ENCODE measurements around the gene ATP5MC2.
"Not testable (repeated sequence)": the region's sequence is repeated elsewhere in the genome, so short reads cannot be mapped to it uniquely, and the experiment has no call there.

Gene ATP5MC2

DNA sequence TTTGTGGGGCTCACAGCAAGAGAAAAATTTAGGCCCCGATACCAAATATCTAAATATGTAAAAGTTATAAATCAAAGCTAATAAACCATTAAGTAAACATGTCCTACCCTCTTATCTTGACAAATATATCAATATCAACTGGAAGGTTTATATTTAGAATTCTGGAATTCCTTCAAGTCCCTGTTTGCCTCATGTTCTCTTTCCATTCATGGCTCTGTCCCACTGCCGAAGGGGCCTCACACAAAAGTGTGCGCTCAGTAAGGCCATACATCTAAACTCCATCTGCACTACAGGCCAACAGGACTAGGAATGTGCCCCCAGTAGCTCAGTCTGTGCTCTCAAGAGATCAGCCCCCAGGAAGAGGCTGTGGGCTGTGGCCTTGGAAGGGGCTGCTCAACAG is 10.6 kb upstream of the ATP5MC2 start:
- Mint-ChIP-seq H3K27ac (peak overlapping the region; percentile 80 to 93 (median 92)), H3K27me3 (ENCODE audit: low read depth) (peaks cover 12% of the 10 kb centered on the region), H3K9me3 (no peaks in the 10 kb centered on the region), H3K36me3 (ENCODE audit: low read depth) (no peaks in the 10 kb centered on the region), H3K4me3 (peak overlapping the region in 2 of 3 experiments; percentile 10 to 17), H3K4me1 (peaks cover 36% of the 10 kb centered on the region)
- TF ChIP-seq, protein P1, sequence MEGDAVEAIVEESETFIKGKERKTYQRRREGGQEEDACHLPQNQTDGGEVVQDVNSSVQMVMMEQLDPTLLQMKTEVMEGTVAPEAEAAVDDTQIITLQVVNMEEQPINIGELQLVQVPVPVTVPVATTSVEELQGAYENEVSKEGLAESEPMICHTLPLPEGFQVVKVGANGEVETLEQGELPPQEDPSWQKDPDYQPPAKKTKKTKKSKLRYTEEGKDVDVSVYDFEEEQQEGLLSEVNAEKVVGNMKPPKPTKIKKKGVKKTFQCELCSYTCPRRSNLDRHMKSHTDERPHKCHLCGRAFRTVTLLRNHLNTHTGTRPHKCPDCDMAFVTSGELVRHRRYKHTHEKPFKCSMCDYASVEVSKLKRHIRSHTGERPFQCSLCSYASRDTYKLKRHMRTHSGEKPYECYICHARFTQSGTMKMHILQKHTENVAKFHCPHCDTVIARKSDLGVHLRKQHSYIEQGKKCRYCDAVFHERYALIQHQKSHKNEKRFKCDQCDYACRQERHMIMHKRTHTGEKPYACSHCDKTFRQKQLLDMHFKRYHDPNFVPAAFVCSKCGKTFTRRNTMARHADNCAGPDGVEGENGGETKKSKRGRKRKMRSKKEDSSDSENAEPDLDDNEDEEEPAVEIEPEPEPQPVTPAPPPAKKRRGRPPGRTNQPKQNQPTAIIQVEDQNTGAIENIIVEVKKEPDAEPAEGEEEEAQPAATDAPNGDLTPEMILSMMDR (IDR thresholded peaks at IDR 0.05; ENCODE audit: unreplicated experiment in 3 of 3), result no peak

DNA sequence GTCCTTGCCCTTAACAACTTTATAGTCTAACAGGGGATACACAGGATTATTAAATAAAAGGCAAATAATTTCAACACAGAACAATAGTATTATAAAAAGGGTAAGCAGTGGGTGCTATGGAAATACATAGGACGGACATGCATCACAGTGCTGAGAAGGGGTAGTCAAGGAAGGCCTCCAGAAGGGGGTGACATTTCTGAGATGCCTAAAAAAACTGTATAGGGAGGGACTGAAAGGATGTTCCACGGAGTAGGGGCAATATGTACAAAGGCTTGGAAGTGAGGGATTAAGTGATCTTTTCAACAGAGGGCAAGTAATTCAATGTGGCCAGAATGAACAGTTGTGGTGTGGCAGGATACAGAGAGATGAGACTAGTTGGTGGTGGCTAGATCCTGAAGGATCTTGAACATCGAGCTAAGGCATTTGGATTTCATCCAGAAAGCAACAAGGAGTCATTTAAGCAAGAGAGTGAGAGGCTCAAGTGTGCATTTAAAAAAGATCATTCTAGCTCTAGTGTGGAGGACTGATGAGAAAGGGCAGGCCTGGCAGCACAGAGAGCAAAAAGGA is 8.9 kb upstream of the ATP5MC2 start:
- Mint-ChIP-seq H3K27me3 (ENCODE audit: low read depth) (peaks cover 12% of the 10 kb centered on the region), H3K4me3 (no peak overlapping the region), H3K36me3 (ENCODE audit: low read depth) (no peaks in the 10 kb centered on the region), H3K27ac (peak overlapping the region; percentile 29 to 80 (median 53)), H3K4me1 (peaks cover 37% of the 10 kb centered on the region), H3K9me3 (no peaks in the 10 kb centered on the region)
- TF ChIP-seq, protein P1 (IDR thresholded peaks at IDR 0.05; ENCODE audit: unreplicated experiment in 3 of 3), result no peak

DNA sequence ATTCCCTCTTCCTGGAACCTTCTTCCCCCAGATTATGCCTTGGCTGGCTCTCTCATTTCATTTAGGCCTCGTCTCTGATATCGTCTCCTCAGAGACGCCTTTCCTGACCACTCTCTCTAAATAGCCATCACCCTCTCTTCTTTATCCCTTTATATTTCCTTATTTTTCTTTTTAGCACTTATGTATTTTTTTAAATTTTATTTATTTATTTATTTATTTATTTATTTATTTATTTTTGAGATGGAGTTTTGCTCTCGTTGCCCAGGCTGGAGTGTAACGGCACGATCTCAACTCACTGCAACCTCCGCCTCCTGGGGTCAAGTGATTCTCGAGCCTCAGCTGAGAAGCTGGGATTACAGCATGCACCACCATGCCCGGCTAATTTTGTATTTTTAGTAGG is 8.1 kb upstream of the ATP5MC2 start:
- H3K9me3 Mint-ChIP-seq, result no peaks in the 10 kb centered on the region
- H3K27me3 Mint-ChIP-seq (ENCODE audit: low read depth), result peaks cover 12% of the 10 kb centered on the region
- peaks cover 44% of the 10 kb centered on the region for H3K4me1 Mint-ChIP-seq
- H3K4me3 Mint-ChIP-seq, result no peak overlapping the region
- TF ChIP-seq, protein P1 (IDR thresholded peaks at IDR 0.05; ENCODE audit: unreplicated experiment in 3 of 3), result no peak
- no peaks in the 10 kb centered on the region for H3K36me3 Mint-ChIP-seq (ENCODE audit: low read depth)
- no peak overlapping the region for H3K27ac Mint-ChIP-seq

DNA sequence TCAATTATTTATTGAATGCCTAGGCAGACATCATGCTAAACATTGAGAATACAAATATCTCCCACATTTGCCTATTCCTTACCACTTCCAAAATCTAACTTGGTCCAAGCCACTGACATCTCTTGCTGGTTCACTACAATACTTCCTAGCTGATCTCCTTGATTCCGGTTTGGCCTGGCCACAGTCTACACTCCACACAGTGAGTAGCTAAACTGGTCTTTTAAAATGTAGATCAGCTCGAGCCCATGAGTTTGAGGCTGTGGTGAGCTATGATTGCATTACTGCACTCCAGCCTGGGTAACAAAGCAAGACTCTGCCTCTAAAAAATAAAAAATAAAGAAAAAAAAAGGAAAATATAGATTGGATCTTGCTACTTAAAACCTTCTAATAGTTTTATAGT is 7.6 kb upstream of the ATP5MC2 start:
- no peaks in the 10 kb centered on the region for H3K9me3 Mint-ChIP-seq
- peaks cover 11% of the 10 kb centered on the region for H3K27me3 Mint-ChIP-seq (ENCODE audit: low read depth)
- H3K36me3 Mint-ChIP-seq (ENCODE audit: low read depth), result no peaks in the 10 kb centered on the region
- peaks cover 45% of the 10 kb centered on the region for H3K4me1 Mint-ChIP-seq
- TF ChIP-seq, protein P1 (IDR thresholded peaks at IDR 0.05; ENCODE audit: unreplicated experiment in 3 of 3), result no peak
- no peak overlapping the region for H3K27ac Mint-ChIP-seq
- no peak overlapping the region for H3K4me3 Mint-ChIP-seq

DNA sequence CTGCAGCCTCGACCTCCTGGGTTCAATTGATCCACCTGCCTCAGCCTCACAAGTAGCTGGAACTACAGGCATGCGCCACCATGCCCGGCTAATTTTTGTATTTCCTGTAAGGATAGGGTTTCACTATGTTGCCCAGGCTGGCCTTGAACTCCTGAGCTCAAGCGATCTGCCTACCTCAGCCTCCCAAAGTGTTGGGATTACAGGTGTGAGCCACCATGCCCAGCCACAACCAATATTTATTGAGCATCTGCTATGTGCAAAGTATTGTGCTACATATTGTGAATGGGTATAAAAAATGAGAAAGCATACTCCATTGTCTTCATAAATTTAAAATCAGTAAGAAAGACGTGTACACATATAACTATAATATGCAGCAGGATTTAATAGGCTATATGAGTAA is 4.2 kb upstream of the ATP5MC2 start:
- not testable (repeated sequence) for H3K27me3 Mint-ChIP-seq (ENCODE audit: low read depth); H3K36me3 Mint-ChIP-seq (ENCODE audit: low read depth); H3K4me3 Mint-ChIP-seq; H3K9me3 Mint-ChIP-seq
- Mint-ChIP-seq H3K27ac (peak overlapping the region in 1 of 3 experiments; percentile 99), H3K4me1 (peaks cover 38% of the 10 kb centered on the region)

DNA sequence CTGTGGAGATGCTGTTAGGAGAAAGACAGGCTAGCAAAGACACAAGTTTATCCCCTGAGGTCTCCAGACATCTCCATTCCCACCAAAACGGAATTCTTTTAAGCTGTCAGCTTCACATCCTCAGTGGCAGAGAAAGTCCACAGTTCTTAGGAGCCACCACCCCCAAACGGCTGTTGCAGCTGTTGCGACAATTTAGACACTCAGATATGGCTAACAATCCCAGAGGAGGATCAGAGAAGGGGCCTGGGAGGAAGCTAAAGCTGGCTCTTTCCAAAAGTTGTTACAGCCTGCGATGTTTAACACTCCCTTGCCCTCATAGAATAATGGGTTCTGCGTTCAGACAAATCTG is 1.9 kb upstream of the ATP5MC2 start:
- Mint-ChIP-seq H3K27ac (peak overlapping the region; percentile 98 to 99 (median 99)), H3K9me3 (no peaks in the 10 kb centered on the region), H3K4me3 (peak overlapping the region; percentile 89 to 91 (median 90)), H3K27me3 (ENCODE audit: low read depth) (no peaks in the 10 kb centered on the region), H3K4me1 (peaks cover 45% of the 10 kb centered on the region), H3K36me3 (ENCODE audit: low read depth) (peaks cover 14% of the 10 kb centered on the region)
- TF ChIP-seq, protein P1 (IDR thresholded peaks at IDR 0.05; ENCODE audit: unreplicated experiment in 3 of 3), result no peak
